PFSK-1 (cell line): ENCODE data around the gene FBN1.

Experiments
- POLR2AphosphoS5 ChIP-seq: IDR thresholded peaks from 2 replicates; pipeline ENCODE4 v1.6.1; 2012; ENCODE audit warnings: low read depth, mild to moderate bottlenecking, control low read depth, low read length, moderate library complexity
- REST ChIP-seq, 2 experiments: IDR thresholded peaks; 2 replicates each; pipeline versions ENCODE4 v1.6.1 to v1.8.0; 2011 to 2012; ENCODE audit warnings: low read depth in 2 of 2, low read length in 2 of 2, control low read depth in 1 of 2, inconsistent platforms in 1 of 2, mild to moderate bottlenecking in 1 of 2, moderate library complexity in 1 of 2; ENCODE audit not compliant: insufficient read depth in 1 of 2
- TAF1 ChIP-seq: IDR thresholded peaks from 2 replicates; pipeline ENCODE4 v1.6.1; 2012; ENCODE audit warnings: low read length, control low read depth, borderline replicate concordance; ENCODE audit not compliant: insufficient read depth

GRCh38 chr15:48522123-48522522 is 123.4 kb downstream of the FBN1 start:
- no peak for TF ChIP-seq POLR2AphosphoS5
- TF ChIP-seq REST (IDR thresholded peaks at IDR 0.05; ENCODE audit: insufficient read depth in 1 of 2, low read depth in 2 of 2, low read length in 2 of 2), result no peak
- no peak for TF ChIP-seq TAF1
